ENCODE measurements around the gene FLVCR2.

FLVCR2 gene

GRCh38 chr14:75636100-75636692 lies 57.8 kb downstream of the FLVCR2 start:
- DNase-seq, result no peak

- no peak for DNase-seq
Observed at GRCh38 chr14:75640876-75641275, 62.5 kb downstream of the FLVCR2 start.

- DNase-seq, result no peak
Observed at GRCh38 chr14:75643985-75644384, 65.6 kb downstream of the FLVCR2 start.

- no peak for DNase-seq
Observed at GRCh38 chr14:75645056-75645455, 66.6 kb downstream of the FLVCR2 start.

- DNase-seq, result no peak
Observed at GRCh38 chr14:75646762-75647161, 68.3 kb downstream of the FLVCR2 start.

- no peak for DNase-seq
Observed at GRCh38 chr14:75647640-75648039, 69.2 kb downstream of the FLVCR2 start.

GRCh38 chr14:75648066-75648838 lies 69.8 kb downstream of the FLVCR2 start:
- DNase-seq, result no peak

GRCh38 chr14:75649337-75649736 lies 70.9 kb downstream of the FLVCR2 start:
- DNase-seq, result no peak

- DNase-seq, result no peak
Observed at GRCh38 chr14:75649773-75650172, 71.4 kb downstream of the FLVCR2 start.

GRCh38 chr14:75650253-75651058 lies 72.0 kb downstream of the FLVCR2 start:
- DNase-seq, result no peak

GRCh38 chr14:75653563-75653962 lies 75.1 kb downstream of the FLVCR2 start:
- DNase-seq, result no peak

- peak; percentile 86 for DNase-seq
Observed at GRCh38 chr14:75654127-75654732, 75.8 kb downstream of the FLVCR2 start.

GRCh38 chr14:75655235-75655634 lies 76.8 kb downstream of the FLVCR2 start:
- no peak for DNase-seq

- DNase-seq, result no peak
Observed at GRCh38 chr14:75657331-75657730, 78.9 kb downstream of the FLVCR2 start.

GRCh38 chr14:75658957-75659356 lies 80.5 kb downstream of the FLVCR2 start:
- no peak for DNase-seq

- DNase-seq, result no peak
Observed at GRCh38 chr14:75660238-75660629, 81.8 kb downstream of the FLVCR2 start.

- DNase-seq, result peak; percentile 98
Observed at GRCh38 chr14:75660630-75661498, 82.4 kb downstream of the FLVCR2 start, which contains the start of the genes ERG28 and TTLL5. ERG28 (minus strand) TSS chr14:75660876; CDS start chr14:75657502, 3,374 bp downstream. TTLL5 (plus strand) TSS chr14:75661246; CDS start chr14:75663150, 1,904 bp downstream.

GRCh38 chr14:75661499-75661814 lies 83.0 kb downstream of the FLVCR2 start:
- DNase-seq, result no peak

GRCh38 chr14:75662966-75663365 lies 84.5 kb downstream of the FLVCR2 start:
- no peak for DNase-seq

- DNase-seq, result no peak
Observed at GRCh38 chr14:75667099-75667765, 88.8 kb downstream of the FLVCR2 start.

- peak; percentile 39 for DNase-seq
Observed at GRCh38 chr14:75672605-75673192, 94.3 kb downstream of the FLVCR2 start.
